CD4-positive, alpha-beta T cell treated with Interleukin-4 for 4 hours (primary cell): ENCODE measurements around the gene S1PR2.
"Not testable (repeated sequence)": the region's sequence is repeated elsewhere in the genome, so short reads cannot be mapped to it uniquely, and the experiment has no call there.

ENCODE experiments used
- DNase-seq: peaks from one replicate; pipeline ENCODE4 v3.0.0-alpha.2; 2020

The S1PR2 gene

DNA sequence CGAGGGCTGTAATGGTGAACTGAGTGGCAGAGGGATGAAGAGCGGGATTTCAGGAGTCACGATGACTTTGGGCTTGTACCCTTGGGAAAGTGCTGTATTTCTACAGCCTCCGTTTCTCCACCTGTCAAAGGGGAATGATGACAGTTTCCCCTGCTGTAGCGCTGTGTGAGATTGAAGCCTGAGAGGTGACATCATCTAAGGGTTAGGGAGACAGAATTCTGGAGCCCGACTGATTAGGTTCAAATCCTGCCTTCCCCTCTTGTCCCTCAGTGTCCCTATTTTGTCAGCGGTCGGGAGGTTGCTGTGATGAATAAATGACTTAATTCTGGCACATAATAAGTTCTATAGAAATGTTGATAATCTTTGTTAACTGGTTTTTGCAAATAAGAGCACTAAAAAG, 21.6 kb upstream of the S1PR2 start:
- DNase-seq = no peak

DNA sequence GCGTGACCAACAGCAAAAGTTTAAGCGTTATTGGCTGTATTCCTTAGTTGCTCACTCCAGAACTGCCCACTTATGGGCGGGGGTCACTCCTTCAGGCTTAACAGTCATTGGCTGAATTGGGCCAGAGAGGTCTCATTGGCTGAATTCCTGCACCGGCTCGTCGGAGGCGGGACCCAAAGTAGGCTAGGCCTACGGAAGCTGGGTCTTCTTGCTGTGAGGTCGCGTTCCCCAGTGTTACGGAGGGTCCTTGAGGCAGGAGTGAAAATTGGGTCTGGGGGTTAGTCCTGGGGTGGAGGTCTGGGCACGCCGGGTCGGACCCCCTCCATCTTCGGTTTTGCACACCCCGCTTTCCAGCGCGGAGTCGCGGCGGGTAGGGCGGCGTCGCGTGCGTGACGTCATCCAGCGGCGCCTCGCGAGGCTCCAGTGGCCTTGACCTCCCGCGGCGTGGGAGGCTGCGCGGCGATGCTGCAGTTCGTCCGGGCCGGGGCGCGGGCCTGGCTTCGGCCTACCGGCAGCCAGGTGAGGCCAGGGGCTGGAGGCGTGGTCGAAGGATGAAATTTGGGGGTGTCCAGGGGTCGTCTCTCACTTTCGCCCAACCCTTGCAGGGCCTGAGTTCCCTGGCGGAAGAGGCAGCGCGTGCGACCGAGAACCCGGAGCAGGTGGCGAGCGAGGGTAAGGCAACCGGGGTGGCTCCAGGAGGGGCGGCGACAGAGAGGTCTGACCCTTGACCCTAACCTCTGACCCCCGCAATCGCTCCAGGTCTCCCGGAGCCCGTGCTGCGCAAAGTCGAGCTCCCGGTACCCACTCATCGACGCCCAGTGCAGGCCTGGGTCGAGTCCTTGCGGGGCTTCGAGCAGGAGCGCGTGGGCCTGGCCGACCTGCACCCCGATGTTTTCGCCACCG, 20.9 kb upstream of the S1PR2 start, which contains the start of gene MRPL4:
MRPL4 (plus strand) TSS at position 423 of the 903 bp plus-strand sequence; CDS start at position 463, 40 bp downstream.
- DNase-seq = peak; percentile 98

DNA sequence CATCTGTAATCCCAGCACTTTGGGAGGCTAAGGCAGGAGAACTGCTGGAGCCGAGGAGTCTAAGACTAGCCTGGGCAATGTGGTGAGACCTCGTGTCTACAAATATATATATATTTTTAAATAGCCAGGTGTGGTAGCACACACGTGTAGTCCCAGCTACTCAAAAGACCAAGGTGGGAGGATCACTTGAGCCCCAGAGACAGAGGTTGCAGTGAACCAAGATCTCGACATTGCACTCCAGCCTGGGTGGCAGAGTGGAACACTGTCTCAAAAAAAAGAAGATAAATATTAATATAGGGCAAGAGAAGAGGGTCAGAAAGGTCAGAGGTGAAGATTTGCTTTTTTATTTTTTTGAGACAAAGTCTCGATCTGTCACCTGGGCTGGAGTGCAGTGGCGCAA, 15.4 kb upstream of the S1PR2 start:
- DNase-seq = no peak

DNA sequence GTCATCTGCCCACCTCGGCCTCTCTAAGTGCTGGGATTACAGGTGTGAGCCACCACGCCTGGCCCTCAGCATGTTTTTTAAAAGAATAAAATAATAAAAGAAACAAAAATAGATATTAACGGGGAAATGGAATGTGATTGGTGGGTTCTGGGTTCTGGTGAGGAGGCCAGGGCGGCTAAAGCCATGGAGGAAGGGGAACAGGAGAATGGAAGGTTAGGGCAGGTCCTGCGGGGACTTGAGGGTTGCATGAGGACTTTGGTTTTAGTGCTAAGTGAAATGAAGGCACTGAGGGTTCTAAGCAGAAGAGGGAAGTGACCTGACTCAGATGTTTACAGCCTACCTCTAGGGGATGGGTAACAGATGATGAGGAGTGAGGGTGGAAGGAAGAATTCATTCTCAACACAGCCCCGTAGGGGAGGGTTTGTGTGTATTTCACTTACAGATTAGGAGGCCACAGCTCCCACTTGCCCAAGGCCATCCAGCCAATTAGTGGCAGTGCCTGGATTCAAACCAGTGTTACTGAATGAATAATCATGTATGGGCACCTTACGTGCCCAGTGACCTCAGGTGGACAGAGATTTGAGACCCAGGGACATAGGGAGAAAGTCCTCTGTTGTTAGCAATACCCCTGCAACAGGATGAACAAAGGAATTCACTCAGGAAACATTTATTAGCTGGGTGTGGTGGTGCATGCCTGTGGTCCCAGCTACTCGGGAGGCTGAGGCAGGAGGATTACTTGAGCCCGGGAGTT, 14.2 kb upstream of the S1PR2 start:
- DNase-seq = no peak

DNA sequence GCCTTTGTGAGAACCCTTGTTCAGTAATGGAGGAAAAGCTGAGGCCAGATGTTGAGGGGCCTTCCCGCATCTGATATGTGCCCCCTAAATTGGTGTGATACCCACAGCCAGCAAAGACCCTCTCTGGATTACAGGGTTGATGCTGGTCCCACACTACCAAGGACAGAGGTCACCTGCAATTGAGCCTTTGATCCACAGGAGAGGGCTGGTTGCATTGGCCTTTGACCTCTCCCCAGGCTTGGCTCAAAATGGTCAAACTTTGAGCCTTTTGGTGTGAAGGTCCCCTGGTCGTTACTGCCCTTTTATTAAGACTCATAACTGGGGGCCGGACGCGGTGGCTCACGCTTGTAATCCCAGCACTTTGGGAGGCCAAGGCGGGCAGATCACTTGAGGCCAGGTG, 12.5 kb upstream of the S1PR2 start:
- no peak for DNase-seq

DNA sequence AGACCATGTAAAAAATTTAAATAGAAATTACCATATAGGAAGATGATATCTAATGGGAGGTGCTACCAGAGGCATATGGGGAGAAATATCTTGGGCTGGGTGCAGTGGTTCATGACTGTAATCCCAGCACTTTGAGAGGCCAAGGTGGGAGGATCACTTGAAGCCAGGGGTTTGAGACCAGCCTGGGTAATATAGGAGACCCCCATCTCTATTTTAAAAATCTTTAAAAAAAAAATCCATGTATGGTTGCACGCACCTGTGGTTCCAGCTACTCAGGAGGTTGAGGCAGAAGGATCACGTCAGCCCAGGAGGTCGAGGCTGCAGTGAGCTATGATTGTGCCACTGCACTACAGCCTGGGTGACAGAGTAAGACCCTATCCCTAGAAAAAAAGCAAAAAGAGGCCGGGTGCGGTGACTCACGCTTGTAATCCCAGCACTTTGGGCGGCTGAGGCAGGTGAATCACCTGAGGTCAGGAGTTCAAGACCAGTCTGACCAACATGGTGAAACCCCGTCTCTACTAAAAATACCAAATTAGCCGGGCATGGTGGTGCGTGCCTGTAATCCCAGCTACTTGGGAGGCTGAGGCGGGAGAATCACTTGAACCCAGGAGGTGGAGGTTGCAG, 10.8 kb upstream of the S1PR2 start:
- not testable (repeated sequence) for DNase-seq

DNA sequence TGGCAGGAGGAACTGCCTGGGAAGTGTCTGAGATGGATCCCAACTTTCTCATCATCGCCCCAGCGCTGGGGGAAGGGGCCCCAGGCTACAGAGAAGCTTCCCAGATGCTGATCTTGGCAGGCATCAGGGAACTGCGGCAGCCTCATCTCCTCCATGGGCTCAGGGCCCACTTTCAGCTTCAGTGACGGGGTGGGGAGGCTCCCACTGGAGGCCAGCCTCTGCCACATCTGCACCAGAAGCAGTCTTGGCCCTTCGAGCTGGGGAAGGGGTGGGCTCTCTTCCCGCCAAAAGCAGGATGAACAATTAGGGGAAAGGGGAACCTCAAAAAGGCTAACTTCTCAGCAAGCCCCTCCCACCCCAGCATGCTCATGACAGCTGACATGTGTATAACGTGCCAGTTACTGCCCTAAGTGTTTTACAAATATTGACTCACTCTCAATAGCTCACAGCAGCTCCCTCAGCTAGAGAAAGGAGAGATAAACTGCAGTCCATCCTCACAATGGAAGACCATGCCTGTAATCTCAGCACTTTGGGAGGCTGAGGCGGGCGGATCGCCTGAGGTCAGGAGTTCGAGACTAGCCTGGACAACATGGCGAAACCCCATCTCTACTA, 7.1 kb upstream of the S1PR2 start:
- no peak for DNase-seq

DNA sequence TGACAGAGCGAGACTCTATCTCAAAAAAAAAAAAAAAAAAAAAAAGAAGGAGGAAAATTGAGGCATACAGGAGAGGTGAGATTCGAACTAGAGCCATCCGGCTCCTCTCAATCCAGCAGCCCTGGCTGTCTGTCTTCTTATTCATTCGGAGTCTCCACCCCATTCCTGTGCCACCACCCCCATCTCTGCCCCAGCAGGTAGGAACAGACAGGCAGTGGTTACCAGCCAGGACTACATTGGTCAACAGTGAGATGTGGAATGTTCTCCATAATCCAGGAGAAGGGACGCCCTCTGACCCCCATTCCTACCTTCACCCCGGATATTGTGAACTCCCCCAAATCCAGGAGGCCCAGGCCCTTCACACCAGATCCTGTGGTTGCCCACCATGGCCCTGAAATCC, 6.6 kb upstream of the S1PR2 start:
- no peak for DNase-seq

DNA sequence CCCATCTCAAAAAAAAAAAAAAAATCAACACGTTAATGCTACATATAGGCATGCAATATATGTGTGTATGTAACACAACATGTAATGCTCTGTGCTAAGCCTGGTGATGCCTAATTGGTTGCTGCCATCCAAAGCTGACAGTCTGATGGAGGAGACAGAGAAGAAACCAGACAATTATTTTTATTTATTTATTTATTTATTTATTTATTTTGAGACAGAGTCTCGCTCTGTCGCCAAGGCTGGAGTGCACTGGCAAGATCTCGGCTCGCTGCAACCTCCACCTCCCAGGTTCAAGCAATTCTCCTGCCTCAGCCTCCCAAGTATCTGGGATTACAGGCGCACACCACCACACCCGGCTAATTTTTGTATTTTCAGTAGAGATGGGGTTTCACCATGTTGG, 4.3 kb upstream of the S1PR2 start:
- DNase-seq = not testable (repeated sequence)

DNA sequence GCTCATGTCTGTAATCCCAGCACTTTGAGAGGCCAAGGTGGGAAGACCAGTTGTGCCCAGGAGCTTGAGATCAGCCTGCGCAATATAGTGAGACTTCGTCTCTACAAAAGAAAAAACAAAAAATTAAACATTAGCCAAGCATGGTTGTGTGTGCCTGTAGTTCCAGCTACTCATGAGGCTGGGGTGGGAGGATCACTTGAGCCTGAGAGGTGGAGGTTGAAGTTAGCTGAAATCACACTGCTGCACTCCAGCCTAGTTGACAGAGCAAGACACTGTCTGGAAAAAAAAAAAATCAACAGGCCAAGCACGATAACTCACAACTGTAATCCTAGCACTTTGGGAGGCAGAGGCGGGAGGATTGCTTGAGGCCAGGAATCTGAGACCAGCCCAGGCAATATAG, 3.9 kb upstream of the S1PR2 start:
- no peak for DNase-seq

DNA sequence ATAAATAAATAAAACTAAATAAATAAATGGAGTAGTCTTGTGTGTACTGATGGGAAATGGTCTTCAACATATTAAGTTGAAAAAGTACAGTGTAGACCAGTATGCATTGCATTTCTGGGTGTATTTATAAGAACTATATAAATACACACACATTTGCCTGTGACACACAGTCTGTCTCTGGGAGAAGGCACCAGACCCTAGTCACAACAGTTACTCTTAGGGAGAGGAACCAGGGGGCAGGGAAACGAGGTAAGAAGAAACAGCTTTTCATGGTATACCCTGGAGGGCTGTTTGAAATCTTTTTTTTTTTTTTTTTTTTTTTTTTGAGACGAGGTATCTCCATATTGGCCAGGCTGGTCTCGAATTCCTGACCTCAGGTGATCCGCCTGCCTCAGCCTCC, 2.8 kb upstream of the S1PR2 start:
- no peak for DNase-seq

DNA sequence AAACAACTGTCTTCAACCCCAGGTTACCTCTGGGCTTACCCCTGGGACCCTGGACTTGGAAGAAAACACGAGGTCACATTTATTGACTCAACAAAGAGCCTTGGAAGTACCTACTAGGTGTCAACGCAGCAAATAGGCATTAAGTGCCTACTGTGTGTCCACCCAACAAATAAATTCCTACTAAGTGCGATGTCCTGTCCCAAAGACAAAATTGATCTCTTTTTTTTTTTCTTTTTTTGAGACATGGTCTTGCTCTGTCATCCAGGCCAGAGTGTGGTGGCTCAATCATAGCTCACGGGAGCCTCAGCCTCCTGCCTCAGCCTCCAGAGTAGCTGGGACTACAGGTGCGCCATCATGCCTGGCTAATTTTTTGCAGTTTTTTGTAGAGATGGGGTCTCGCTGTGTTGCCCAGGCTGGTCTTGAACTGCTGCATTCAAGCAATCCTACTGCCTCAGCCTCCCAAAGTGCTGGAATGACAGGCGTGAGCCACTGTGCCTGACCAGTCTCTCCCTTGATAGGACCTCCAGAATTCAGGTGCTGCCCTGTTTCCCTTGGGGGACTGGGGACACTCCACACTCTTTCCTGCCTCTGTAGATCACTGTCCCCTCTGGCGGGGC, 589 bp upstream of the S1PR2 start:
- DNase-seq = no peak

DNA sequence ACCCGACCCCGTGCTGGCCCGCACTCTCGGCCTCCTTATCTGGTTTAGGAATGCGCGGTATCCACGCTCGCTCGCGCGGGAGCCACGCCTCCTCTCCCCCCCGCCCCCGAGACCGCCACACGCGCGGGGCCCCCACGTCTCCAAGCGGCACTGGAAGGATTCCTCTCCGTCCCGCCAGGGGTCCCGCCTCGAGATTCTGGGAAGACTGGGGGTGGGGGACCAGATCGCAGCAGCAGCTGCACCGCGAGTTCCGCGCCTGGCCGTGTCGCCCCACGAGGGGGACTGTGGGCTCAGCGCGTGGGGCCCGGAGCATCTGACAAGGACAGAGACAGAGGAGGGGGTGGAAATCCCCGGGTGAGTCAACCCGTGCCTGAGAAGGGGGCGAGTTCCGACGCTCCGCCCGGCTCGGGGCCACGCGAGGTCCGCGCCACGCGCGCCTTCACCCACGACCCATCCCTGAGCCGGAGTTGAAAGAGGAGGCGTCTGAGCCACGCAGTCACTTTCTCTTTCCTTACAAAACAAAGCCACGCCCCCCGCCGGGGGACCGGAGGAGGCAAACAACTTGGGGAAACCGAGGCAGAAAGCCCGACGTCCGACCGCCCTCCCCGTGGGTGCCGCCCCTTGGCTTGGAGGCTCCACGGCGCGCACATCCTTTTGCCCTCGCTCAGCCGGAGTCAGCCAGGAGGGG, 814 bp downstream of the S1PR2 start:
- DNase-seq = peak; percentile 82

DNA sequence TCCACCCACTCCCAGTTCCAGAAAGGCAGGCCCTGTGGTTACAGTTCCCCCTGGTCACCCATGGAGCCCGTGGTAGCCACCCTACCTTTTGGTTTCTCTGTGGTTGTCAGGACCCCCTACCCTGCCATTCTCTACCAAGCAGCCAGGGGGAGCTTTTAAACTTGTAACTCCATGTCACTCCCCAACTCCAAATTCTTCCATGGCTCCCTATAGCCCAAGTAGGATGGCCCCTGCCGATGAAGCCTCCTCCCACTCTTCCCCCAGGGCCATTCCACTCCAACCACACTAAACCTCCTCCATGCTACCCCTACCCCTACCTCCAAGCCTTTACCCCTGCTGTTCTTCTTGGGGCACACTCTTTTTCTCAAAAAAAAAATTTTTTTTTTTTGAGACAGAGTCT, 2.2 kb downstream of the S1PR2 start:
- peak; percentile 50 for DNase-seq

DNA sequence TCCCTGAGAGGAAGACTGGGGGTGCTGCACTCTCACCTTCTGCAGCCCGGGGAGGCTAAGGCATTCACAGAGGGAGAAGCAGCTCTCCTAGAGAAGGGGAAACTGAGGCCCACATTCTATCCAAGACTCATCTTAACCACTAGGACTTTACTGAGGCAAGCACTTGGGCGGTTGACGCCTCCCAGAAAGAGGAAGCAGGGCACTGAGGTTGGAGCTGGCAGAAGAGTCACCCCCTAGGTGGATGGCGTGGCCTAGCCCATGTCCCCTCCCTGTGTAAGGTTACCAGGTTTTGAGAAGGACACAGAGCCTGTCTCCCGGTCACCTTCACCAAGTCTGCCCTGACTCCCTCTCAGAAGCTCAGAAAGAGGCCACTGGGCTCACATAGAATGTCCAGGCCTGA, 2.7 kb downstream of the S1PR2 start:
- no peak for DNase-seq

DNA sequence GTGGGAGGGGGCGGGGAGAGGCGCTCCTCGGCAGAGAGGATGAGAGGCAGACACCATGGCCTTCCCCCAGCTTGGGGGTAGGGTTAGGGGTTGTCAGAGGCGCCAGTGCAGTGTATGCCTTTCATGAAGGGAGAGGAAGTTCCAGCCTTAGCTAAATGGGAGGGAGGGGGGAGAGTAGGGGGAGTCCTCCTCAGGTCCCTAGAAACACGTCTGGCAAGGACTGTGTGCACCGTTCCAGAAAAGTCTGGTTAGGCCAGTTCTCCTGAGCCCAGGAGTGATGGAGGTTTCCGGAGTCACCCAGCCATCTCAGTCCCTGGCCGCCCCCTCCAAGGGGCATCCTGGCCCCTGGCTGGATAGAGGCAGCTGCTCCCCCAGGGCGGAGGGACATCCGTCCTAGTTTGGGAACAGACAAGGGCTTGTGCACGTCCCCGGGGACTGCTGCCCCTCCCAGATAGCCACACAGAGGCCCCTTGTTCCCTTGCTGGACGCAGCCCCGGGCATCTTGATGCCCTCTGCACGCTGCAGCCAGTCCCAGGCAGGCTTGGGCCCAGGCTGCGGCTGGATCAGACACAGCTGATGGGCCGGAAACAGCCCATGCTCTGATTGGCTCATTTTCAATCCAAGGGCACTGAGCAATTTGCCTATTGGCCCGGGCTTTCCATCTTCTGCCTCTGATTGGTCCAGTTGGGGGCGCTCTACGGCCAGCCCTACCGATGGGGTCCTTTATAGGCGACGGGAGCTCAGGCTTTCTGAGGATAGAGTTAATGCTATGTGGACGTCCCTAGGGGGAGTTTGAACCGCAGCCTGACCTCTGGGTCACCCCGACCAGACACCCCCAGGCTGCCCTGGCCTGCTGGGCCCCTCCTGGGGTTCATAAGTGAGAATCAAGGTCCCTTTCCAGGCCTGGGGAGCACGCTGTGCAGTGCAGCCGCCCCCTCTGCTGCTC, 3.8 kb downstream of the S1PR2 start:
- DNase-seq = no peak

DNA sequence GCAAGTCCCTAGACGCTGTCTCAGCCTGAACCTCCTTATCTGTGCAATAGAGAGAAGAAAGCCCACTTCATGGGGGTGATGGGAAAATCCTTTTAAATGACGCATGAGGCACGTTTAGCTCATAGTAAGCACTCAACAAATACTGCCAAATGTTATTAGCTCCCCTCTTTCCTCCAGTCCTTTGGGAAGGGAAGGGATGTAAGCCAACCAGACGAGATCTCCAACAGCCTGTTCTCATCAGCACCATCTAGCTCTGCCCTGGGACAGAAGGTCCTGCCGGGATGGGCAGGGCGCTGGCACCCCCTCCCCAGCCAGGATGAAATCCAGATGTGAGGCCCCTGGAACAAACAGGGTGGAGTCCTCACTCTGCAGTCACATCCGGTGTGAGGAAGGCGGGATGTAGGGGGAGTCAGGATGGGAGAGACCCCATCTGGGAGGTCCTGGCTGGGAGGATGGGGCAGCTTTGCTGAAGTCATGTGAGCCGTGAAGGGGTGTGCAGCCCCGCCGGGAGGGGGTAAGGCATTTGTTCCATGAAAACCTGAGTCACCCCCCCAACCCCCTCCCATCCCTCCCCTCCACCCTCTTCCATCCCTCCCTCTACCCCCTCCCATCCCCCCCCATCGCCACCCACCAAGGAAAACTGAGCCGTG, 4.6 kb downstream of the S1PR2 start:
- no peak for DNase-seq

DNA sequence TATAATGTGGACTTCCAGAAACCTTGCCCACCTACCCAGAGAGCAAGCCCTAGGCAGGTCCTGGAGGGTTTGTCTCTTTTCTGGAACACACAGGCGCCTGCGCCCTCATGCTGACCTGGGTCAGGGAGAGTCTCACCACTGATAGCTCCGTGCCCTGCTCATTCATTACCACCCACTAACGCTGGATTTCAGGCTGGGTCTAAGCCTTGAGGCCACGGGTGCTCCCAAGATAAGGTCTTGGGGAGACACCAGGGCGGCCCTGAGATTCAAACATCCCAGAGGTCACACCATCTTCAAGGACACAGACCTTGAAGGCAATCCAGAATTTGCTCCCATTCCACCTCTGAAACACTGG, 5.1 kb downstream of the S1PR2 start:
- no peak for DNase-seq

DNA sequence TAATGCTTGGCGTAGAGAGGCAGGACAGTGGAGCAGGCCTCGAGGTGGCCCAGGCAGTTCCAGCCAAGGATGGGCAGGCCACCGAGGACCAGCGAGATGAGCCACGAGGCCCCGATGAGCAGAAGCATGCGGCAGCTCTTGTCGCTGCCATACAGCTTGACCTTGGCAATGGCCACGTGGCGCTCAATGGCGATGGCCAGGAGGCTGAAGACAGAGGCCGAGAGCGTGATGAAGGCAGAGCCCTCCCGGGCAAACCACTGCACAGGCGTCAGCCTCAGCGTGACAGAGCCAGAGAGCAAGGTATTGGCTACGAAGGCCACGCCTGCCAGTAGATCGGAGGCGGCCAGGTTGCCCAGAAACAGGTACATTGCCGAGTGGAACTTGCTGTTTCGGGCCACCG, 6.8 kb downstream of the S1PR2 start:
- DNase-seq = no peak

DNA sequence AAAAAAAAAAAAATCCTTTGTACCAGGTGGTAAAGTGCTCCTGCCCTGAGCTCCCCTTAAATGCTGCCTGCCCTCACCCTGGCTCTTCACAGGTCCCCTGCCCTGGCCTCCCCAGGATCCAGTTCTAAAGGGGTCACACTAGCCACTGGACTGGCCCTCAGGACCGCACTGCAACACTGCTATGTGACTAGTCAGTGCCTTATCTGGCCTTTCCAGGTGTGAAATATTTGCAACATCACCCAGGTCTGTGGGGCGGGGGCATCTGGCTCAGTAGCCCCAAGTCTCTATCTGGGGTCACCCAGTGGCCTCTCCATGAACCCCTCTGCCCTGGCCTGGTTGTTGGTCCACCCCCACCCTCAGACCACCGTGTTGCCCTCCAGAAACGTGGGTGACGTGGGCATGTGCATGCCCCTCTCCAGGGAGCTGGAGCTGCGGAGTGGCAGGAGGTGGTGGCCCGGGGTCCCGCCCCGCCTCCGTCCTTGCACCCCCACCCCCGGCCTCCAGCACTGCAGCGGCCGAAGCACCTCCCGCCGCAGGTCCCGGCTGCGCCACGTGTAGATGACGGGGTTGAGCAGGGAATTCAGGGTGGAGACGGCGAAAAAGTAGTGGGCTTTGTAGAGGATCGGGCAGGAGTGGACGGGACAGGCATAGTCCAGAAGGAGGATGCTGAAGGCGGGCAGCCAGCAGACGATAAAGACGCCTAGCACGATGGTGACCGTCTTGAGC, 7.5 kb downstream of the S1PR2 start:
- DNase-seq = no peak
